A673 (cell line): ENCODE measurements around the gene UCK1. TPM values are rescaled to one million over a fixed set of nuclear protein-coding genes. Genes with fewer than 3 reads are reported as not detected.

ENCODE experiments used
- BruUV-seq: library from RNA; stranded (reverse); fragments of 400-500 nt; replicated peaks from 2 replicates; lab custom pipeline; 2021; lab: Mats Ljungman, UMichigan
- CTCF ChIA-PET: fragments of 300-600 bp; sonication (Branson Sonifier 250); formaldehyde crosslinking; loops from one replicate; lab custom pipeline; 2022; ENCODE audit warnings: antibody characterized with exemption; lab: Charles Lee
- POLR2A ChIA-PET: fragments of 300-600 bp; sonication (Branson Sonifier 250); formaldehyde crosslinking; loops from one replicate; lab custom pipeline; 2022; ENCODE audit warnings: antibody characterized with exemption; ENCODE audit not compliant: low non-redundant PET; lab: Charles Lee
- DNase-seq: peaks from one replicate; pipeline ENCODE4 v3.0.0-alpha.2; 2015; ENCODE audit warnings: low spot score
- H3K27ac ChIP-seq: fragments of 200-600 bp; sonication (generic); 2 replicates; pipeline ENCODE4 v1.5.1; 2016; ENCODE audit warnings: mixed run types, low read depth, mild to moderate bottlenecking, mixed read lengths, antibody characterized with exemption, low read length; ENCODE audit not compliant: poor library complexity, severe bottlenecking
- H3K27me3 ChIP-seq: fragments of 200-600 bp; sonication (generic); replicated peaks from 2 replicates; pipeline ENCODE4 v1.6.1; 2017; ENCODE audit warnings: mixed run types, low read depth, mild to moderate bottlenecking, mixed read lengths, antibody characterized with exemption, low read length; ENCODE audit not compliant: insufficient read depth, poor library complexity
- H3K36me3 ChIP-seq: fragments of 200-600 bp; sonication (generic); 2 replicates; pipeline ENCODE4 v1.6.1; 2016; ENCODE audit warnings: mixed run types, mild to moderate bottlenecking, mixed read lengths, antibody characterized with exemption, low read length; ENCODE audit not compliant: insufficient read depth, poor library complexity, severe bottlenecking
- H3K4me1 ChIP-seq: fragments of 200-600 bp; sonication (generic); 2 replicates; pipeline ENCODE4 v1.6.1; 2017; ENCODE audit warnings: mixed run types, mild to moderate bottlenecking, mixed read lengths, antibody characterized with exemption, low read length; ENCODE audit not compliant: insufficient read depth, poor library complexity, severe bottlenecking
- H3K4me3 ChIP-seq: fragments of 200-600 bp; sonication (generic); 2 replicates; pipeline ENCODE4 v1.5.1; 2016; ENCODE audit warnings: low read depth, mixed run types, mild to moderate bottlenecking, mixed read lengths, low read length; ENCODE audit not compliant: poor library complexity, severe bottlenecking
- H3K9me3 ChIP-seq: fragments of 200-600 bp; sonication (generic); 2 replicates; pipeline ENCODE4 v1.6.1; 2016; ENCODE audit warnings: mixed run types, low read depth, mild to moderate bottlenecking, mixed read lengths, antibody characterized with exemption, low read length; ENCODE audit not compliant: poor library complexity, severe bottlenecking
- EZH2 ChIP-seq: fragments of 200-600 bp; sonication (generic); IDR thresholded peaks from 2 replicates; pipeline ENCODE4 v1.6.1; 2017; ENCODE audit warnings: borderline replicate concordance, low read depth, mild to moderate bottlenecking, mixed read lengths, antibody characterized with exemption, low read length; ENCODE audit not compliant: poor library complexity, severe bottlenecking
- intact Hi-C: fragments of 100-400 bp; cut with micrococcal nuclease; formaldehyde crosslinking; loops from one replicate; pipeline ENCODE4 v1.10.0; 2022; ENCODE audit not compliant: unreplicated experiment
- total RNA-seq: library from RNA; stranded (reverse); gene quantifications from 2 replicates; pipeline ENCODE4 v1.2.3, GENCODE V29; 2021
- TF ChIP-seq, protein P1 (sequence below): fragments of 300-800, 200-600 bp; sonication (generic); conservative IDR thresholded peaks from 2 replicates; pipeline ENCODE4 v1.5.1; 2017; ENCODE audit warnings: low read depth, mild to moderate bottlenecking, antibody characterized with exemption, low read length, moderate library complexity, mixed read lengths

The UCK1 gene
- total RNA-seq, 1 experiment from 2014 or later = 51.6 TPM

DNA sequence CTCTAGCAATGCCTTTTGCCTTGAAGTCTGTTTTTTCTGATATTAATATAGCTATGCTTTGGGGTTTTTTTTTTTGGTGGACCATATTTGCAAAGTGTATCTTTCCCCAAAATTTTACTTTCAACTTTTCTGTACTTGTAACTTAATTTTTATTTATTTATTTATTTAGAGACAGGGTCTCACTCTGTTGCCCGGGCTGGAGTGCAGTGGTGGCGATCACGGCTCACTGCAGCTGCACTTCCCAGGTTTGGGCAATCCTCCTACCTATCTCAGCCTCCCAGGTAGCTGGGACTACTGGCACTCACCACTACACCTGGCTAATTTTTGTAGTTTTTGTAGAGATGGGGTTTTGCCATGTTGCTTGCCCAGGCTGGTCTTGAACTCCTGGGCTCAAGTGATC, 35.1 kb upstream of the UCK1 start:
- DNase-seq = no peak
- H3K9me3 ChIP-seq = no peaks in the 10 kb centered on the region
- no peak overlapping the region for H3K4me3 ChIP-seq
- ChIA-PET POLR2A (no interaction called here), CTCF (no interaction called here)
- intact Hi-C loops = no loop called here
- no peak overlapping the region for H3K27ac ChIP-seq
- no peaks in the 10 kb centered on the region for H3K27me3 ChIP-seq
- no peaks in the 10 kb centered on the region for H3K4me1 ChIP-seq
- BruUV-seq = no TSS peak
- TF ChIP-seq EZH2 = no peak
- TF ChIP-seq, protein P1, sequence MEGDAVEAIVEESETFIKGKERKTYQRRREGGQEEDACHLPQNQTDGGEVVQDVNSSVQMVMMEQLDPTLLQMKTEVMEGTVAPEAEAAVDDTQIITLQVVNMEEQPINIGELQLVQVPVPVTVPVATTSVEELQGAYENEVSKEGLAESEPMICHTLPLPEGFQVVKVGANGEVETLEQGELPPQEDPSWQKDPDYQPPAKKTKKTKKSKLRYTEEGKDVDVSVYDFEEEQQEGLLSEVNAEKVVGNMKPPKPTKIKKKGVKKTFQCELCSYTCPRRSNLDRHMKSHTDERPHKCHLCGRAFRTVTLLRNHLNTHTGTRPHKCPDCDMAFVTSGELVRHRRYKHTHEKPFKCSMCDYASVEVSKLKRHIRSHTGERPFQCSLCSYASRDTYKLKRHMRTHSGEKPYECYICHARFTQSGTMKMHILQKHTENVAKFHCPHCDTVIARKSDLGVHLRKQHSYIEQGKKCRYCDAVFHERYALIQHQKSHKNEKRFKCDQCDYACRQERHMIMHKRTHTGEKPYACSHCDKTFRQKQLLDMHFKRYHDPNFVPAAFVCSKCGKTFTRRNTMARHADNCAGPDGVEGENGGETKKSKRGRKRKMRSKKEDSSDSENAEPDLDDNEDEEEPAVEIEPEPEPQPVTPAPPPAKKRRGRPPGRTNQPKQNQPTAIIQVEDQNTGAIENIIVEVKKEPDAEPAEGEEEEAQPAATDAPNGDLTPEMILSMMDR = no peak
- H3K36me3 ChIP-seq = no peaks in the 10 kb centered on the region

DNA sequence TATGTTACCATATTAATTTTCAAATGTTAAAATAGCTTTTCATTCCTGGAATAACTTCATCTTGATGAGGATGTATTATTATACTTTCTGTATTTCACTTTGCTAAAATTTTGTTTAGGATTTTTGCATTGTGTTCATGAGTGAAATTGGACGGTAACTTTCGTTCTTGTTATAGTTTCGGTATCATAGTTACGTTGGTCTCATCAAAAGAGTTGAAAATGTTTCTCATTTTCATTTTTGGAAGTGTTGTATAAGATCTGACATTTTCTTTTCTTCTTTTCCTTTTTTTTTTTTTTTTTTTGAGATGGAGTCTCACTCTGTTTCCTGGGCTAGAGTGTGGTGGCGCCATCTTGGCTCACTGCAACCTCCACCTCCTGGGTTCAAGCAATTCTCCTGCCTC, 34.3 kb upstream of the UCK1 start:
- DNase-seq = no peak
- Histone ChIP-seq H3K36me3 (no peaks in the 10 kb centered on the region), H3K9me3 (peaks cover 4% of the 10 kb centered on the region), H3K4me3 (no peak overlapping the region), H3K4me1 (no peaks in the 10 kb centered on the region), H3K27me3 (no peaks in the 10 kb centered on the region), H3K27ac (no peak overlapping the region)
- no TSS peak for BruUV-seq
- ChIA-PET POLR2A (no interaction called here), CTCF (no interaction called here)
- TF ChIP-seq EZH2 = no peak
- TF ChIP-seq, protein P1 = no peak
- intact Hi-C loops = no loop called here

GRCh38 chr9:131562032-131562959, 31.2 kb upstream of the UCK1 start:
- peak; percentile 63 for DNase-seq

More at GRCh38 chr9:131562032-131562959, 31.2 kb upstream of the UCK1 start:
- TF ChIP-seq, protein P1 = no peak
- TF ChIP-seq EZH2 = no peak
- ChIA-PET POLR2A (no interaction called here), CTCF (no interaction called here)
- intact Hi-C loops = no loop called here
- no peaks in the 10 kb centered on the region for H3K27me3 ChIP-seq
- H3K27ac ChIP-seq = no peak overlapping the region
- H3K4me1 ChIP-seq = no peaks in the 10 kb centered on the region
- H3K9me3 ChIP-seq = peaks cover 9% of the 10 kb centered on the region
- H3K4me3 ChIP-seq = no peak overlapping the region
- BruUV-seq = no TSS peak
- H3K36me3 ChIP-seq = no peaks in the 10 kb centered on the region
